ENCODE results near the gene GLP2R. TPM values are rescaled to one million over a fixed set of nuclear protein-coding genes. Genes with fewer than 3 reads are reported as not detected.

The GLP2R gene
- total RNA-seq, 1 donor = not detected

DNA sequence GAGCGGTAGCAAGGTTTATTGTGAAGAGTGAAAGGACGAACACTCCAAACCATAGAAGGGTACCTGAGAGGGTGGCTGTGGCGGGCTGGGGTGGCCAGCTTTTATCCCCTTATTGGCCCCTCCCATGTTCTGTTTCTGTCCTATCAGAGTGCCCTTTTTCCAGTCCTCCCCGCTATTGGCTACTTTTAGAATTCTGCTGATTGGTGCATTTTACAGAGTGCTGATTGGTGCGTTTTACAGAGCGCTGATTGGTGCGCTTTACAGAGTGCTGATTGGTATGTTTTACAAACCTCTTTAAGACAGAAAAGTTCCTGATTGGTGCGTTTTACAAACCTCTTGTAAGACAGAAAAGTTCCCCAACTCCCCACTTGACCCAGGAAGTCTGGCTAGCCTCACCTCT, 16.3 kb upstream of the GLP2R start:
- Histone ChIP-seq H3K4me1 (ENCODE audit: insufficient read depth, low read length) (no peaks in the 10 kb centered on the region), H3K27ac (ENCODE audit: low read depth, low read length) (no peak overlapping the region), H3K36me3 (ENCODE audit: insufficient read depth, low read length) (no peaks in the 10 kb centered on the region), H2AFZ (ENCODE audit: low read length) (no peak overlapping the region), H3K79me2 (ENCODE audit: insufficient read depth, low read length) (no peaks in the 10 kb centered on the region), H4K20me1 (ENCODE audit: insufficient read depth, low read length) (no peaks in the 10 kb centered on the region), H3K4me2 (ENCODE audit: insufficient read depth, low read length) (no peak overlapping the region), H3K9me3 (ENCODE audit: low read depth, low read length) (no peaks in the 10 kb centered on the region), H3K27me3 (ENCODE audit: insufficient read depth, low read length) (no peaks in the 10 kb centered on the region), H3K4me3 (ENCODE audit: insufficient read depth, low read length) (no peak overlapping the region)
- TF ChIP-seq, protein P1, sequence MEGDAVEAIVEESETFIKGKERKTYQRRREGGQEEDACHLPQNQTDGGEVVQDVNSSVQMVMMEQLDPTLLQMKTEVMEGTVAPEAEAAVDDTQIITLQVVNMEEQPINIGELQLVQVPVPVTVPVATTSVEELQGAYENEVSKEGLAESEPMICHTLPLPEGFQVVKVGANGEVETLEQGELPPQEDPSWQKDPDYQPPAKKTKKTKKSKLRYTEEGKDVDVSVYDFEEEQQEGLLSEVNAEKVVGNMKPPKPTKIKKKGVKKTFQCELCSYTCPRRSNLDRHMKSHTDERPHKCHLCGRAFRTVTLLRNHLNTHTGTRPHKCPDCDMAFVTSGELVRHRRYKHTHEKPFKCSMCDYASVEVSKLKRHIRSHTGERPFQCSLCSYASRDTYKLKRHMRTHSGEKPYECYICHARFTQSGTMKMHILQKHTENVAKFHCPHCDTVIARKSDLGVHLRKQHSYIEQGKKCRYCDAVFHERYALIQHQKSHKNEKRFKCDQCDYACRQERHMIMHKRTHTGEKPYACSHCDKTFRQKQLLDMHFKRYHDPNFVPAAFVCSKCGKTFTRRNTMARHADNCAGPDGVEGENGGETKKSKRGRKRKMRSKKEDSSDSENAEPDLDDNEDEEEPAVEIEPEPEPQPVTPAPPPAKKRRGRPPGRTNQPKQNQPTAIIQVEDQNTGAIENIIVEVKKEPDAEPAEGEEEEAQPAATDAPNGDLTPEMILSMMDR (IDR thresholded peaks at IDR 0.05; ENCODE audit: extremely low read depth, low read depth, low read length) = no peak
- no peak for DNase-seq (ENCODE audit: insufficient read length, low spot score, missing footprints)

DNA sequence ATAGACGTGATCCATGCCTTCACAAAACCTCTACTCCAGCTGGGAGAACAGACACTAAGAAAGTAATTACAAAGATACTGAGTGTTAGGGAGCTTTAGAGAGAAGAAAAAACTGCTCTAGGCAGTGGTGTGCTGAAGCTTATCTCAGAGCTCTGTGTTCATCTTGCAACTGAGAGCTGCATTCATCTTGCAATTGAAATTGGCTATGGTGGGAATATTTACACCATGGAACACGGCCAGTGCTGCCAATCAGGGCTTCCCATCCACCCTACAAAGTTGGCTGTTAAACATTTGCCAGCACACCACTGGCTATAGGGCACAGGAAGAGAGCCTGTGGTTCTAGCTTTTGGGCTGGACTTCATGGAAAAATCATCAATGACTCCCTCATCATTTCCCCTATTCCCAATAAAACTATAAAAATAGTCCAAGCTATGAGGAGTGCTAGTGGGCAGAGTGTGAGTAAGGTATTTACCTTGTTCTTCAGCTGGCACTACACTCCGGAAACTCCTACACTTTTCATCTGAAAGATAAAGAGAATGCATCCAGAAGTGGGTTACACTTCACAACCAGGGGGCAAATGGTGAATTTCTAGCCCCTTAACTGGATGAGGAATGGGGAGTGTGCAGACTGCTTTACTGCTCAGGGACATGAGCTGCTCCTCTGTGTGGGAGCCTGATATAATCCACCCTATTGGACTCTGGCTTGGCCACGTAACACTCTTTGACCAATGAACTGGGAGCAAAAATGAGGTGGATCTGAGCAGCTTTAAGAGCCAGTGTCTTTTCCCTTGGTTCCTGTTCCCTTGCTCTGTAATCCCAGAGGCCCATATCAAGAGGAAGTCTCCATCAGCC, 15.4 kb upstream of the GLP2R start:
- Histone ChIP-seq H2AFZ (ENCODE audit: low read length) (no peak overlapping the region), H3K36me3 (ENCODE audit: insufficient read depth, low read length) (no peaks in the 10 kb centered on the region), H3K27ac (ENCODE audit: low read depth, low read length) (no peak overlapping the region), H4K20me1 (ENCODE audit: insufficient read depth, low read length) (no peaks in the 10 kb centered on the region), H3K79me2 (ENCODE audit: insufficient read depth, low read length) (no peaks in the 10 kb centered on the region), H3K4me2 (ENCODE audit: insufficient read depth, low read length) (no peak overlapping the region), H3K4me1 (ENCODE audit: insufficient read depth, low read length) (no peaks in the 10 kb centered on the region), H3K27me3 (ENCODE audit: insufficient read depth, low read length) (no peaks in the 10 kb centered on the region), H3K4me3 (ENCODE audit: insufficient read depth, low read length) (no peak overlapping the region), H3K9me3 (ENCODE audit: low read depth, low read length) (no peaks in the 10 kb centered on the region)
- no peak for DNase-seq (ENCODE audit: insufficient read length, low spot score, missing footprints)
- TF ChIP-seq, protein P1 (IDR thresholded peaks at IDR 0.05; ENCODE audit: extremely low read depth, low read depth, low read length) = no peak

DNA sequence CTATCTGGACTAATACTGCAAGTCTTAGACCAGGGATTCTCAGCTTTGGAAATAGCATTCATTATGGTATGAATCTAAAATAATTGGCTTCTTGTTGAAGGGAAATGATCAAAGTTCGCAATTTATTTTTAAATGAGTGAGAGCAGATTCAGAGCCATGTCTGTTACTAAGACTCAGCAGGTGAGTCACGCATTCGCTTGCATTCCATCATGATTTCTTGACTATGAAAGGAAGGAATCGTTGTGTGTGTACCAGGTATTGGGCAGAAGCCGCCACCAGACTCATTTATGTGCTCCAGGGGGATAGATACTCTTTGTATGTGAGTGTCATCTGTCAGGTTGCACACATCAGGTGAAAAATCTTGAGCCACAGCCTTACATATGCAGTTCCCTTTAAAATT, 14.6 kb upstream of the GLP2R start:
- no peaks in the 10 kb centered on the region for H4K20me1 ChIP-seq (ENCODE audit: insufficient read depth, low read length)
- no peaks in the 10 kb centered on the region for H3K79me2 ChIP-seq (ENCODE audit: insufficient read depth, low read length)
- no peak for DNase-seq (ENCODE audit: insufficient read length, low spot score, missing footprints)
- H3K9me3 ChIP-seq (ENCODE audit: low read depth, low read length) = no peaks in the 10 kb centered on the region
- H3K36me3 ChIP-seq (ENCODE audit: insufficient read depth, low read length) = no peaks in the 10 kb centered on the region
- H3K4me1 ChIP-seq (ENCODE audit: insufficient read depth, low read length) = no peaks in the 10 kb centered on the region
- H3K27me3 ChIP-seq (ENCODE audit: insufficient read depth, low read length) = no peaks in the 10 kb centered on the region
- H3K4me2 ChIP-seq (ENCODE audit: insufficient read depth, low read length) = no peak overlapping the region
- H2AFZ ChIP-seq (ENCODE audit: low read length) = no peak overlapping the region
- no peak overlapping the region for H3K27ac ChIP-seq (ENCODE audit: low read depth, low read length)
- TF ChIP-seq, protein P1 (IDR thresholded peaks at IDR 0.05; ENCODE audit: extremely low read depth, low read depth, low read length) = no peak
- H3K4me3 ChIP-seq (ENCODE audit: insufficient read depth, low read length) = no peak overlapping the region

DNA sequence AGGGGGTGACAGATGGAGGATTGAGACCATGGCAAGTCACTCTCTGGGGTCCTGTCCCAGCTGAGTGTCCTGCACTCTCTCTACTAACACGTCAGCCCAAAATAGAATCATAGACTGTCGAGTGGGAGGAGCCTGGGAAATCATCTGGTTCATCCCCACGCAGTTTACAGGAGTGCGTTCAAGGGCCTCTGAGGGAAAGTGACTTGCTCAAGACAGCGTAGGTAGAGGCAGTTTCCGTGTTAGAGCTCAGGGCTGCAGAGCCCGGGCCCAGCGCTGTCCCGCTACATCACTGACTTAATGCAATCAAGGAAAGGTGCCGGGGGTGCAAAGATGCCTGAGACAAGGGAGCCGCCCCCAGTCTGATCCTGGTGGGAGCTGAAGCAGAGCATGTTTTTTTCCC, 14.2 kb upstream of the GLP2R start:
- Histone ChIP-seq H3K36me3 (ENCODE audit: insufficient read depth, low read length) (no peaks in the 10 kb centered on the region), H3K27ac (ENCODE audit: low read depth, low read length) (no peak overlapping the region), H3K27me3 (ENCODE audit: insufficient read depth, low read length) (no peaks in the 10 kb centered on the region), H3K79me2 (ENCODE audit: insufficient read depth, low read length) (no peaks in the 10 kb centered on the region), H3K4me1 (ENCODE audit: insufficient read depth, low read length) (no peaks in the 10 kb centered on the region), H3K4me3 (ENCODE audit: insufficient read depth, low read length) (no peak overlapping the region), H4K20me1 (ENCODE audit: insufficient read depth, low read length) (no peaks in the 10 kb centered on the region), H2AFZ (ENCODE audit: low read length) (no peak overlapping the region), H3K9me3 (ENCODE audit: low read depth, low read length) (no peaks in the 10 kb centered on the region), H3K4me2 (ENCODE audit: insufficient read depth, low read length) (no peak overlapping the region)
- no peak for DNase-seq (ENCODE audit: insufficient read length, low spot score, missing footprints)
- TF ChIP-seq, protein P1 (IDR thresholded peaks at IDR 0.05; ENCODE audit: extremely low read depth, low read depth, low read length) = no peak

All from osteoblast (primary cell).